Breast epithelium (tissue), 4 donors: ENCODE measurements around the gene CCL3. TPM values are rescaled to one million over a fixed set of nuclear protein-coding genes. Genes with fewer than 3 reads are reported as not detected.
A peak's percentile ranks its signal among the peaks of the same experiment; 100 is the strongest.
"Not testable (repeated sequence)": the region's sequence is repeated elsewhere in the genome, so short reads cannot be mapped to it uniquely, and the experiment has no call there.

ENCODE experiments used
- DNase-seq, 2 donors: peaks; one replicate each; pipeline ENCODE4 v3.0.0-alpha.2; 2019; ENCODE audit warnings: low spot score in 2 of 2
- H3K27ac ChIP-seq, 2 donors: fragments of 200-600 bp; sonication (generic) in 1 of 2; one replicate each; pipeline ENCODE4 v1.5.1; 2016 to 2019; ENCODE audit warnings: mild to moderate bottlenecking in 1 of 2
- H3K27me3 ChIP-seq, 2 donors: fragments of 200-600 bp; sonication (generic) in 1 of 2; one replicate each; pipeline versions ENCODE4 v1.5.1 to v1.6.0; 2017 to 2019; ENCODE audit warnings: control low read depth in 1 of 2, mild to moderate bottlenecking in 1 of 2
- H3K36me3 ChIP-seq: fragments of 200-600 bp; one replicate; pipeline ENCODE4 v1.5.1; 2019
- H3K4me1 ChIP-seq, 2 donors: fragments of 200-600 bp; sonication (generic); one replicate each; pipeline ENCODE4 v1.5.1; 2016 to 2019; ENCODE audit warnings: control low read depth in 1 of 2
- H3K4me3 ChIP-seq, 3 donors: fragments of 200-600 bp; sonication (generic); 1 replicate in 2 of 3; 2 replicates in 1 of 3; pipeline ENCODE4 v1.5.1; 2016 to 2019; ENCODE audit warnings: mild to moderate bottlenecking in 3 of 3, moderate library complexity in 2 of 3
- H3K9me3 ChIP-seq, 2 donors: fragments of 200-600 bp; sonication (generic) in 1 of 2; one replicate each; pipeline ENCODE4 v1.5.1; 2016 to 2019; ENCODE audit warnings: control low read depth in 1 of 2
- POLR2A ChIP-seq: fragments of 450-650 bp; IDR thresholded peaks from one replicate; pipeline ENCODE4 v1.6.1; 2016; ENCODE audit warnings: antibody characterized with exemption, mild to moderate bottlenecking, moderate library complexity
- POLR2AphosphoS5 ChIP-seq, 3 donors: sonication (generic); formaldehyde crosslinking; IDR thresholded peaks; one replicate each; pipeline ENCODE4 v1.6.1; 2017; ENCODE audit warnings: antibody characterized with exemption in 3 of 3
- intact Hi-C: fragments of 100-400 bp; cut with DNase I; formaldehyde crosslinking; loops from one replicate; pipeline ENCODE4 v1.15.1; 2023; ENCODE audit warnings: low total_unique reads
- total RNA-seq, 3 donors: library from RNA; depleted of rRNA; stranded (reverse); fragments of >200 nt; gene quantifications; one replicate each; pipeline ENCODE4 v1.1.0, GENCODE V29; 2016
- TF ChIP-seq, protein P1 (sequence below), 3 donors: fragments of 450-650 bp; IDR thresholded peaks; one replicate each; pipeline ENCODE4 v1.5.1; 2016 to 2017; ENCODE audit warnings: antibody characterized with exemption in 3 of 3, mild to moderate bottlenecking in 3 of 3, moderate library complexity in 3 of 3

The CCL3 gene
- total RNA-seq, 3 donors from 2014 or later = 0.96 to 10.8 TPM; not detected in 1

DNA sequence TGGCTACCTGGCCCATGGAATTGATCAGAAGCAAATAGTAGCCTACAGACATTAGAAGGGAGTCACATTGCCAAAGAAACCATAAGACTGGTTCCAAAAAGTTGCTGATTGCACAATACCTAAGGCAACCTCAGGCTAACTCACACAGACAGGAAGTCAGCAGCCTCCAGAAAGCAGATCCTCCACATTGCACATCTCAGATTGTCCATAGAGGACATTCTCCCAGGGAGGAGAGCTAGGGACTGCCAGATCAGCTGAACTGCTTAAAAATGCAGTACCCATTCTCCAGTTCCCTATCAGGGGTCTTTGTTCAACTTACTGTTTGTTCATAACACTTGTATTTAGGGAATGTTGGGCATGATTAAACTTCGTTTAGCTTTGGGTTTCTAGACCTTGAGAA is 4.2 kb downstream of the CCL3 start:
- Histone ChIP-seq H3K4me3 (no peak overlapping the region), H3K27me3 (no peaks in the 10 kb centered on the region), H3K27ac (no peak overlapping the region), H3K36me3 (no peaks in the 10 kb centered on the region), H3K4me1 (no peaks in the 10 kb centered on the region), H3K9me3 (no peaks in the 10 kb centered on the region)
- intact Hi-C loops = no loop called here
- DNase-seq = no peak
- TF ChIP-seq POLR2AphosphoS5 (IDR thresholded peaks at IDR 0.05) (no peak), POLR2A (no peak)
- TF ChIP-seq, protein P1, sequence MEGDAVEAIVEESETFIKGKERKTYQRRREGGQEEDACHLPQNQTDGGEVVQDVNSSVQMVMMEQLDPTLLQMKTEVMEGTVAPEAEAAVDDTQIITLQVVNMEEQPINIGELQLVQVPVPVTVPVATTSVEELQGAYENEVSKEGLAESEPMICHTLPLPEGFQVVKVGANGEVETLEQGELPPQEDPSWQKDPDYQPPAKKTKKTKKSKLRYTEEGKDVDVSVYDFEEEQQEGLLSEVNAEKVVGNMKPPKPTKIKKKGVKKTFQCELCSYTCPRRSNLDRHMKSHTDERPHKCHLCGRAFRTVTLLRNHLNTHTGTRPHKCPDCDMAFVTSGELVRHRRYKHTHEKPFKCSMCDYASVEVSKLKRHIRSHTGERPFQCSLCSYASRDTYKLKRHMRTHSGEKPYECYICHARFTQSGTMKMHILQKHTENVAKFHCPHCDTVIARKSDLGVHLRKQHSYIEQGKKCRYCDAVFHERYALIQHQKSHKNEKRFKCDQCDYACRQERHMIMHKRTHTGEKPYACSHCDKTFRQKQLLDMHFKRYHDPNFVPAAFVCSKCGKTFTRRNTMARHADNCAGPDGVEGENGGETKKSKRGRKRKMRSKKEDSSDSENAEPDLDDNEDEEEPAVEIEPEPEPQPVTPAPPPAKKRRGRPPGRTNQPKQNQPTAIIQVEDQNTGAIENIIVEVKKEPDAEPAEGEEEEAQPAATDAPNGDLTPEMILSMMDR (IDR thresholded peaks at IDR 0.05) = no peak

DNA sequence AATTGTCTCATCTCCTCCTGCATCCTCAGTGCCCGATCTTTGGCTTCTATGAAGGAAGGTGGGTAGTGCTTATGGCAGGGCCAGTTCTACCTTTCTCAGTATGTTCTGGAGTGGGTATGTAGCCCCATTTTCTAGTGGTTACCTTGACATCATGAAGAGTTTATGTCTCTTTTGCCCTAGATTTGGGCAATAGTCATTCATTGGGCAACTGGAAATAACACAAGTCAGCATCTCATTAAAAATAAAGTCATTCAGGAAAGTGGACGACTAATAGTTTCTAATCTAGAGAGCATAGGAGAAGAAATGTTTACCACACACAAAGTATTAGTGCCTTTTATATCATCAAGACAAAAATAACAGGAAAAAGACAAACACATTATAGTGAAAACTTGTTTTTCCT is 6.3 kb downstream of the CCL3 start:
- intact Hi-C loops = loop anchor here (5.0 kb wide), 1 partner anchor 1926 kb away; no protein-coding TSS in a partner anchor
- H3K27ac ChIP-seq = not testable (repeated sequence)

DNA sequence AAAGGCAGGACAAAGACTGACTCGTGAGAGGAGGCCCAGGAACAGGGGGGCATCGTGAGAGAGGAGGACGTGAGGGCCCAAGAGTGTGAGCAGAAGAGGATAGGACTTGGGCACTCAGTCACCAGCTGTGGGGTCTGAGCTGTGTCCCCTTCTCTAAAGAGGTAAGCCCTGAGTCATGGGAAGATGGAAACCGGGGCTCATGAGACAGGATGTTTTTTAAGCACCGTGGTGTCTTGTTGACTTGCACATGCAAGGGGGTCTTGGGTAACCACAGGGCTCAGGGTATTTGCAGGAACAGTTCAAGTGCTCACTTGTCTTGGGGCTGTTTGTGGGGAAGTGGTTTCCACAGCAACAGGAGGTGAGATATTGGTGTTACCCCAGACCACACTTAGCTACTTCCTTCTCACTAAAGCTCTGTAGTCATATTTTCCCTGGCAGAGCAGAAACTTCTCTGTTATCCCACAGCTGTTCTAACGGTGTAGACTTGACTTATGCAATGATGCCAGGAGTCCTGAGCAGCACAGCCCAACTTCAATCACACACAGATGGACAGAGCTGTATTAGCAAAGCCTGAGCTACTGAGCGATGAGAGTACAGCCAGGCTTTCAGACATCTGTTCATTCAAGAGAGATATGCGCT is 7.3 kb downstream of the CCL3 start:
- H3K27ac ChIP-seq, H3K4me3 ChIP-seq, H3K9me3 ChIP-seq, H3K36me3 ChIP-seq, H3K27me3 ChIP-seq, H3K4me1 ChIP-seq: not testable (repeated sequence)
- intact Hi-C loops = loop anchor here (5.0 kb wide), 1 partner anchor 1925 kb away; no protein-coding TSS in a partner anchor
- peak in 1 of 2 donors; percentile 23 for DNase-seq

More for the DNA sequence above, 6.3 kb downstream of the CCL3 start:
- H3K4me3 ChIP-seq, DNase-seq, H3K36me3 ChIP-seq, H3K9me3 ChIP-seq, H3K27me3 ChIP-seq, H3K4me1 ChIP-seq: not testable (repeated sequence)

DNA sequence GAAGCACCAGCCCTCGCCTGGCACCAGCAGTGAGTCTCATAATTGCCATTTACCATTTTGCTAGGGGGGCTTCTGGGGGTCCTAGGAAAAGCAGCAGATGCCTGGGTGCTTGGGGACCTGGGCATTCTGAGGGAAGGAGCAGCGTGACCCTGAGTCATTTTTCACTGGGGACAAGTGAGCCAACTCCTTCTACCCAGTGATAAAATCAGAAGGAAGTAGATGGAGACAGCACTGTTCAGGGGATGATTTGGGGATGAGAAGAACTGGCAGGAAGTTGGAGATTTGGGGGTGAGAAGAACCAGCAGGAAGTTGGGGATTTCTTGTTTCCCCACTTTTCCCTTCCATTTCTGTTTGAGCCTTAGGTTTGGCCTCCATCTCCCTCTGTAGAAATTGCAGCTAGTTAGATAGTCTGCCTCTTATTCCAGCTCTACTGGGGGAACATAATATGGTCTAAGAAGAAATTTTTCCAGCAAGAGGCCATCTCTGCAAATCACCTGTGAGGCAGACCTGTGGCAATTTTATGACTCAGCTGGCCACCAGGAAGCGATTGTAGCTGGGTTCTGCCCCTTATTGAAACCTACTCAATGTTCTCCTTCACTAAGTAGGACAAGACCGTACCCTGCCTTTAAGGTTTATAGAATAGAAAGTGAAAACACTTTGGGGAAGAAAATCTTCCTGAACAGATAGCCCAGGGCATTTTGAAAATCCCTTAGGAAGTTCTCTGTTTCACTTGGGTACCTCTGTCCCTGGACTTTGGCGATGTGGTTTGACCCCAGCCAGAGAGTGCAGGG is 8.1 kb downstream of the CCL3 start:
- not testable (repeated sequence) for H3K27ac ChIP-seq, H3K4me3 ChIP-seq, H3K36me3 ChIP-seq, DNase-seq, H3K4me1 ChIP-seq, H3K27me3 ChIP-seq, H3K9me3 ChIP-seq
- intact Hi-C loops = loop anchor here (5.0 kb wide), 1 partner anchor 1925 kb away; no protein-coding TSS in a partner anchor

DNA sequence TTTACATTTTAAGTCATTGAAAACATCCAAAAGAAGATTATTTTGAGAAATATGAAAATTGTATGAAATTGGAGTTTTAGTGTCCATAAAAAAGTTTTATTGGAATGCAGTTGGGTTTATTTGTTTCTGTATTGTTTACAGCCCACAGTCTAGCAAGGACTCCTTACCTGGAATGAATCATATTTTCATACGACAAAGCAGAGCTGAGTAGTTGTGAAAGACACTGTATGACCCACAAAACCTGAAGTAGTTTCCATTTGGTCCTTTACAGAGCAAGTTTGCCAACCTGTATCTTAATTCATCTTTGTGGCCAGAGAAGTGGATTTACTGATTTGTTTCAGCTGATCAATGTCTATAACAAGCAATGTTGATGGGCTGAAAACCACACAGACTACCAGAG is 15.6 kb downstream of the CCL3 start:
- H3K36me3 ChIP-seq = no peaks in the 10 kb centered on the region
- peaks cover 0 to 7% of the 10 kb centered on the region in 2 donors for H3K9me3 ChIP-seq
- no peaks in the 10 kb centered on the region for H3K4me1 ChIP-seq
- intact Hi-C loops = no loop called here
- no peak for TF ChIP-seq POLR2AphosphoS5 (IDR thresholded peaks at IDR 0.05)
- TF ChIP-seq POLR2A = no peak
- TF ChIP-seq, protein P1 (IDR thresholded peaks at IDR 0.05) = no peak
- H3K4me3 ChIP-seq = no peak overlapping the region
- H3K27ac ChIP-seq = no peak overlapping the region
- DNase-seq = no peak
- no peaks in the 10 kb centered on the region for H3K27me3 ChIP-seq

DNA sequence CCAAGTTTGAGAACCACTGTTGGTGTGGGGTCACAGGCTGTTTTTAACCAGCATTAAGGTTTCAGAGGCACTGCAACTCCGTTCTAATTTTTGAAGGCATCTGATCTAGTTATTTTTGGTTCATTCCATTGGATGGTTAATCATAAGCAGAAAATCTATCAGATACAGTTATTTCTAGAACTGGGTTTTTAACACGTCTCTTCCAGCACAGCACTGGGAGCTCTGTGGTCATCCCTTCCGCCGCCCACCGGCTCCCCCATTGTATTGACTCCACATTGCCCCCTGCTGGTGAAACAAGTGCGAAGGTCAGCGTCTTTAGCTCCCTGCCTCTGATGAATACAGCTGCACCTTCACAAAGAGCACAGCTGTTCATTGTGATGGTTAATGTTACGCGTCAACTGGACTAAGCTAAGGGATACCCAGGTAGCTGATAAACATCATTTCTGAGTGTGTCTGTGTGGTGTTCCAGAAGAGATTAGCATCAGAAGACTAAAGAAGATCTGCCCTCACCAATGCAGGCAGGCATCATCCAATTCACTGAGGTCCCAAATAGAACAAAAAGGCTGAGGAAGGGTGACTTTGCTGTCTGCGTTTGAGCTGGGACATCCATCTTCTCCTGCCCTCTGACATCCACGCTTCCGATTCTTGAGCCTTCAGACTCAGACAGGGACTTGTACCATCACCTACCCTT is 17.4 kb downstream of the CCL3 start:
- TF ChIP-seq, protein P1 (IDR thresholded peaks at IDR 0.05) = peak in 1 of 3 donors; percentile 36
- TF ChIP-seq POLR2AphosphoS5 (IDR thresholded peaks at IDR 0.05) (no peak), POLR2A (no peak)
- peaks cover 0 to 6% of the 10 kb centered on the region in 2 donors for H3K9me3 ChIP-seq
- DNase-seq = no peak
- no peaks in the 10 kb centered on the region for H3K27me3 ChIP-seq
- H3K27ac ChIP-seq = no peak overlapping the region
- intact Hi-C loops = no loop called here
- no peaks in the 10 kb centered on the region for H3K4me1 ChIP-seq
- H3K4me3 ChIP-seq = no peak overlapping the region
- no peaks in the 10 kb centered on the region for H3K36me3 ChIP-seq
